ENCODE data around the gene UBR3.
"Not testable (repeated sequence)": the region's sequence is repeated elsewhere in the genome, so short reads cannot be mapped to it uniquely, and the experiment has no call there.

Gene UBR3

DNA sequence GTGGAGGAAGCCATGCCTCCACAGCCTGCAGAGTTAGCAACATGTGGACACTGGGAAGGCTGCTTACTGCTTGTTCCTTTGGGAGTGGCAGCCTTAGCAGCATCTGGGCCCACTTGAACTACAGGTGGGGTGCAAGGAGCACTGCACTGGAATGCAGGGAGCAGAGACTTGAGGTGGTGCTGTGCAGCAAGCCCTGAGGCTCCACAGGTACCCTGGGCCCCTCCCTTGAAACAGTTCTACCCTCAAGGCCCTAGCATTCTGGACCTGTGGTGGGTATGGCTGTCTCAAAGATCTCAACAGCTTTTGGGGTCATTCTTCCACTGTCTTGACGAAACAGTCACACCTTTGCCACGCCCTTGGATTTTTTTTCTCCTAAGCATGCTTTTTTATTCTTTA, 13.5 kb downstream of the UBR3 start:
- Histone ChIP-seq H3K27ac (ENCODE audit: low read depth in 2 of 2, low read length in 2 of 2) (no peak overlapping the region), H3K36me3 (ENCODE audit: control insufficient read depth in 2 of 2, insufficient read depth in 2 of 2, low read length in 2 of 2) (peaks cover 2 to 9% of the 10 kb centered on the region in 2 donors), H3K9me3 (ENCODE audit: control insufficient read depth in 2 of 2, low read length in 2 of 2) (no peaks in the 10 kb centered on the region), H3K4me1 (ENCODE audit: control insufficient read depth in 2 of 2, insufficient read depth in 2 of 2, low read length in 2 of 2) (no peaks in the 10 kb centered on the region), H3K27me3 (ENCODE audit: control insufficient read depth in 2 of 2, insufficient read depth in 2 of 2, low read length in 2 of 2) (no peaks in the 10 kb centered on the region), H3K9ac (ENCODE audit: low read depth in 1 of 2, low read length in 2 of 2) (no peak overlapping the region), H3K4me3 (ENCODE audit: low read length in 2 of 2) (no peak overlapping the region)

- not testable (repeated sequence) for H3K9ac ChIP-seq (ENCODE audit: low read depth in 1 of 2, low read length in 2 of 2); H3K4me3 ChIP-seq (ENCODE audit: low read length in 2 of 2); H3K4me1 ChIP-seq (ENCODE audit: control insufficient read depth in 2 of 2, insufficient read depth in 2 of 2, low read length in 2 of 2); H3K27ac ChIP-seq (ENCODE audit: low read depth in 2 of 2, low read length in 2 of 2); H3K27me3 ChIP-seq (ENCODE audit: control insufficient read depth in 2 of 2, insufficient read depth in 2 of 2, low read length in 2 of 2); H3K9me3 ChIP-seq (ENCODE audit: control insufficient read depth in 2 of 2, low read length in 2 of 2); H3K36me3 ChIP-seq (ENCODE audit: control insufficient read depth in 2 of 2, insufficient read depth in 2 of 2, low read length in 2 of 2)
These were observed 14.4 kb downstream of the UBR3 start for GRCh38 chr2:169841625-169842024.

DNA sequence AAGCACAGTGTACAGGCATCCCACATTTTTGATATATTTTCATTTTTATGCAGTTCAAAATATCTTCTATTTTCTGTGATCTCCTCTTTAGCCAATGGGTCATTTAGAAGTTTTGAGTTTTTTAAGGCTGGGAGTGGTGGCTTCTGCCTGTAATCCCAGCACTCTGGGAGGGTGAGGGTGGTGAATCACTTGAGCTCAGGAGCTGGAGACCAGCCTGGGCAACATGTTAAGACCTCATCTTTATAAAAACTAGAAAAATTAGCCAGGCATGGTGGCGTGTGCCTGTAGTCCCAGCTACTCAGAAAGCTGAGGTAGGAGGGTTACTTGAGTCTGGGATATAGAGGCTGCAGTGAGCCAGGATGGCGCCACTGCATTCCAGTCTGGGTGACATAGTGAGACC, 17.8 kb downstream of the UBR3 start:
- H3K27me3 ChIP-seq (ENCODE audit: control insufficient read depth in 2 of 2, insufficient read depth in 2 of 2, low read length in 2 of 2): no peaks in the 10 kb centered on the region
- no peak overlapping the region for H3K4me3 ChIP-seq (ENCODE audit: low read length in 2 of 2)
- no peak overlapping the region for H3K27ac ChIP-seq (ENCODE audit: low read depth in 2 of 2, low read length in 2 of 2)
- H3K9me3 ChIP-seq (ENCODE audit: control insufficient read depth in 2 of 2, low read length in 2 of 2): no peaks in the 10 kb centered on the region
- H3K9ac ChIP-seq (ENCODE audit: low read depth in 1 of 2, low read length in 2 of 2): no peak overlapping the region
- peaks cover 2 to 9% of the 10 kb centered on the region in 2 donors for H3K36me3 ChIP-seq (ENCODE audit: control insufficient read depth in 2 of 2, insufficient read depth in 2 of 2, low read length in 2 of 2)
- no peaks in the 10 kb centered on the region for H3K4me1 ChIP-seq (ENCODE audit: control insufficient read depth in 2 of 2, insufficient read depth in 2 of 2, low read length in 2 of 2)

- H3K27me3 ChIP-seq (ENCODE audit: control insufficient read depth in 2 of 2, insufficient read depth in 2 of 2, low read length in 2 of 2); H3K4me1 ChIP-seq (ENCODE audit: control insufficient read depth in 2 of 2, insufficient read depth in 2 of 2, low read length in 2 of 2); H3K9me3 ChIP-seq (ENCODE audit: control insufficient read depth in 2 of 2, low read length in 2 of 2); H3K9ac ChIP-seq (ENCODE audit: low read depth in 1 of 2, low read length in 2 of 2); H3K4me3 ChIP-seq (ENCODE audit: low read length in 2 of 2); H3K36me3 ChIP-seq (ENCODE audit: control insufficient read depth in 2 of 2, insufficient read depth in 2 of 2, low read length in 2 of 2); H3K27ac ChIP-seq (ENCODE audit: low read depth in 2 of 2, low read length in 2 of 2): not testable (repeated sequence)
These were observed 21.9 kb downstream of the UBR3 start for GRCh38 chr2:169848959-169849693.

- H3K4me1 ChIP-seq (ENCODE audit: control insufficient read depth in 2 of 2, insufficient read depth in 2 of 2, low read length in 2 of 2): no peaks in the 10 kb centered on the region
- no peak overlapping the region for H3K9ac ChIP-seq (ENCODE audit: low read depth in 1 of 2, low read length in 2 of 2)
- H3K27me3 ChIP-seq (ENCODE audit: control insufficient read depth in 2 of 2, insufficient read depth in 2 of 2, low read length in 2 of 2): no peaks in the 10 kb centered on the region
- H3K27ac ChIP-seq (ENCODE audit: low read depth in 2 of 2, low read length in 2 of 2): no peak overlapping the region
- no peak overlapping the region for H3K4me3 ChIP-seq (ENCODE audit: low read length in 2 of 2)
- no peaks in the 10 kb centered on the region for H3K36me3 ChIP-seq (ENCODE audit: control insufficient read depth in 2 of 2, insufficient read depth in 2 of 2, low read length in 2 of 2)
- no peaks in the 10 kb centered on the region for H3K9me3 ChIP-seq (ENCODE audit: control insufficient read depth in 2 of 2, low read length in 2 of 2)
These were observed 22.5 kb downstream of the UBR3 start for GRCh38 chr2:169849710-169850109.

- Histone ChIP-seq H3K36me3 (ENCODE audit: control insufficient read depth in 2 of 2, insufficient read depth in 2 of 2, low read length in 2 of 2) (no peaks in the 10 kb centered on the region), H3K9me3 (ENCODE audit: control insufficient read depth in 2 of 2, low read length in 2 of 2) (no peaks in the 10 kb centered on the region), H3K4me3 (ENCODE audit: low read length in 2 of 2) (no peak overlapping the region), H3K27me3 (ENCODE audit: control insufficient read depth in 2 of 2, insufficient read depth in 2 of 2, low read length in 2 of 2) (no peaks in the 10 kb centered on the region), H3K4me1 (ENCODE audit: control insufficient read depth in 2 of 2, insufficient read depth in 2 of 2, low read length in 2 of 2) (no peaks in the 10 kb centered on the region), H3K9ac (ENCODE audit: low read depth in 1 of 2, low read length in 2 of 2) (no peak overlapping the region), H3K27ac (ENCODE audit: low read depth in 2 of 2, low read length in 2 of 2) (no peak overlapping the region)
These were observed 25.9 kb downstream of the UBR3 start for GRCh38 chr2:169853041-169853668.

DNA sequence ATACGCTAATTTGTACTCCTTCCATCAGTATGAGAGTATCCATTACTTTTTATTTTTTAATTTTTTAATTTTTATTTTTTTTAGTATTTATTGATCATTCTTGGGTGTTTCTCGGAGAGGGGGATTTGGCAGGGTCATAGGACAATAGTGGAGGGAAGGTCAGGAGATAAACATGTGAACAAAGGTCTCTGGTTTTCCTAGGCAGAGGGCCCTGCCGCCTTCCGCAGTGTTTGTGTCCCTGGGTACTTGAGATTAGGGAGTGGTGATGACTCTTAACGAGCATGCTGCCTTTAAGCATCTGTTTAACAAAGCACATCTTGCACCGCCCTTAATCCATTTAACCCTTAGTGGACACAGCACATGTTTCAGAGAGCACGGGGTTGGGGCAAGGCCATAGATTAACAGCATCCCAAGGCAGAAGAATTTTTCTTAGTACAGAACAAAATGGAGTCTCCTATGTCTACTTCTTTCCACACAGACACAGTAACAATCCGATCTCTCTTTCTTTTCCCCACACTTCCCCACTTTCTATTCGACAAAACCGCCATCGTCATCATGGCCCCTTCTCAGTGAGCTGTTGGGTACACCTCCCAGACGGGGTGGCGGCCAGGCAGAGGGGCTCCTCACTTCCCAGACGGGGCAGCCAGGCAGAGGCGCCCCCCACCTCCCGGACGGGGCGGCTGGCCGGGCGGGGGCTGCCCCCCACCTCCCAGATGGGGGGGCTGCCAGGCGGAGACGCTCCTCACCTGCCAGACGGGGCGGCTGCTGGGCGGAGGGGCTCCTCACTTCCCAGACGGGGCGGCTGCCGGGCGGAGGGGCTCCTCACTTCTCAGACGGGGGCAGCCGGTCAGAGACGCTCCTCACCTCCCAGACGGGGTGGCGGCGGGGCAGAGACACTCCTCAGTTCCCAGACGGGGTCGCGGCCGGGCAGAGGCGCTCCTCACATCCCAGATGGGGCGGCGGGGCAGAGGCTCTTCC, 28.3 kb downstream of the UBR3 start:
- H3K27ac ChIP-seq (ENCODE audit: low read depth in 2 of 2, low read length in 2 of 2); H3K27me3 ChIP-seq (ENCODE audit: control insufficient read depth in 2 of 2, insufficient read depth in 2 of 2, low read length in 2 of 2); H3K4me3 ChIP-seq (ENCODE audit: low read length in 2 of 2): not testable (repeated sequence)

GRCh38 chr2:169859423-169859822, 32.2 kb downstream of the UBR3 start:
- Histone ChIP-seq H3K9ac (ENCODE audit: low read depth in 1 of 2, low read length in 2 of 2) (no peak overlapping the region), H3K27ac (ENCODE audit: low read depth in 2 of 2, low read length in 2 of 2) (no peak overlapping the region), H3K4me1 (ENCODE audit: control insufficient read depth in 2 of 2, insufficient read depth in 2 of 2, low read length in 2 of 2) (no peaks in the 10 kb centered on the region), H3K36me3 (ENCODE audit: control insufficient read depth in 2 of 2, insufficient read depth in 2 of 2, low read length in 2 of 2) (no peaks in the 10 kb centered on the region), H3K9me3 (ENCODE audit: control insufficient read depth in 2 of 2, low read length in 2 of 2) (no peaks in the 10 kb centered on the region), H3K4me3 (ENCODE audit: low read length in 2 of 2) (no peak overlapping the region), H3K27me3 (ENCODE audit: control insufficient read depth in 2 of 2, insufficient read depth in 2 of 2, low read length in 2 of 2) (no peaks in the 10 kb centered on the region)

More for the DNA sequence above, 28.3 kb downstream of the UBR3 start:
- H3K9me3 ChIP-seq (ENCODE audit: control insufficient read depth in 2 of 2, low read length in 2 of 2); H3K4me1 ChIP-seq (ENCODE audit: control insufficient read depth in 2 of 2, insufficient read depth in 2 of 2, low read length in 2 of 2); H3K9ac ChIP-seq (ENCODE audit: low read depth in 1 of 2, low read length in 2 of 2); H3K36me3 ChIP-seq (ENCODE audit: control insufficient read depth in 2 of 2, insufficient read depth in 2 of 2, low read length in 2 of 2): not testable (repeated sequence)

DNA sequence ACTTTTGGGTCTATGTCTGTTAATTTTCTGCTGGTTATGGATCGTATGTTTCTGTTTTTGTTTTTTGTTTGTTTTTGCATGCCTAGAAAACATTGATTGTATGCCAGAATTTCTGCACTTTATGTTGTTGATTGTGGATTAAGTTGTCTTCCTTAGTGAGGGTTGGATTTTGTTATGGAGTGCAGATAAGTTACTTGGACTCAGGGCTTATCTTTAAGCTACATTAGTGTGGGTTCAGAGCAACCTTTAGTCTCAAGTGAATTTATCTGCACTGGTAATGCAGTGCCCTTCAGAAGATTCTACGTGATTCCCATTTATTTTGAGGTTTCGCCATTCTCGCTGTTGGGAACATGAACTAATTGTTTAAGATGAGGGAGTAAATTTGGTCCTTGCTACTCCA, 32.9 kb downstream of the UBR3 start:
- Histone ChIP-seq H3K9me3 (ENCODE audit: control insufficient read depth in 2 of 2, low read length in 2 of 2) (no peaks in the 10 kb centered on the region), H3K9ac (ENCODE audit: low read depth in 1 of 2, low read length in 2 of 2) (no peak overlapping the region)

GRCh38 chr2:169862816-169863215, 35.6 kb downstream of the UBR3 start:
- H3K4me3 ChIP-seq (ENCODE audit: low read length in 2 of 2): no peak overlapping the region
- H3K27ac ChIP-seq (ENCODE audit: low read depth in 2 of 2, low read length in 2 of 2): no peak overlapping the region
- H3K9me3 ChIP-seq (ENCODE audit: control insufficient read depth in 2 of 2, low read length in 2 of 2): no peaks in the 10 kb centered on the region
- no peaks in the 10 kb centered on the region for H3K36me3 ChIP-seq (ENCODE audit: control insufficient read depth in 2 of 2, insufficient read depth in 2 of 2, low read length in 2 of 2)
- no peaks in the 10 kb centered on the region for H3K27me3 ChIP-seq (ENCODE audit: control insufficient read depth in 2 of 2, insufficient read depth in 2 of 2, low read length in 2 of 2)
- H3K4me1 ChIP-seq (ENCODE audit: control insufficient read depth in 2 of 2, insufficient read depth in 2 of 2, low read length in 2 of 2): no peaks in the 10 kb centered on the region
- H3K9ac ChIP-seq (ENCODE audit: low read depth in 1 of 2, low read length in 2 of 2): no peak overlapping the region

More for the DNA sequence above, 32.9 kb downstream of the UBR3 start:
- Histone ChIP-seq H3K27me3 (ENCODE audit: control insufficient read depth in 2 of 2, insufficient read depth in 2 of 2, low read length in 2 of 2) (no peaks in the 10 kb centered on the region), H3K4me3 (ENCODE audit: low read length in 2 of 2) (no peak overlapping the region), H3K4me1 (ENCODE audit: control insufficient read depth in 2 of 2, insufficient read depth in 2 of 2, low read length in 2 of 2) (no peaks in the 10 kb centered on the region), H3K36me3 (ENCODE audit: control insufficient read depth in 2 of 2, insufficient read depth in 2 of 2, low read length in 2 of 2) (no peaks in the 10 kb centered on the region), H3K27ac (ENCODE audit: low read depth in 2 of 2, low read length in 2 of 2) (no peak overlapping the region)

Measured in mucosa of rectum (tissue), 2 donors.